ENCODE results near the gene MYEOV. TPM values are rescaled to one million over a fixed set of nuclear protein-coding genes. Genes with fewer than 3 reads are reported as not detected.

MYEOV gene
- total RNA-seq, 1 donor from 2014 or later = not detected

DNA sequence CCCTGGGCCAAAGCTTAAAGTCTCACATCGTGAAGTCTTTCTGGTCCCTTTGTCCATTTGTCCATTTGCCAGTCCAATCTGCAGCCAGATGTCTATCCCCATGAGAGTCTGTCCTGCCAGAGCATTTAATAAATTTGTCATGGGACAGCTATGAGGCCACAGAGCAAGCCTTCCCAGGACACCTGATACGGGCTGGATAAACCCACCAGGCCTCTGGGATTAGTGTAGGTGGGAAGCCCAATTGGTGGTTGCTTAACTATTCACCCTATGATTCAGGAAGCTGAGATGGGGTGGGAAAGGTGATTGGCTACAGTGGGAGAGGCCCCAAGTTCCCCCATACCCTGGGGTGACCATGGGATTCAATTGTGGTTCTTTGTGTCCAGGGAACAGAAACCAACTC, 39.9 kb downstream of the MYEOV start:
- Histone ChIP-seq H3K4me1 (no peaks in the 10 kb centered on the region), H3K36me3 (no peaks in the 10 kb centered on the region), H3K9me3 (replicated peaks) (peaks cover 14% of the 10 kb centered on the region), H3K27me3 (ENCODE audit: low read depth) (no peaks in the 10 kb centered on the region), H3K4me3 (no peak overlapping the region), H3K27ac (replicated peaks) (no peak overlapping the region)
- intact Hi-C loops (cut with micrococcal nuclease) = no loop called here
- TF ChIP-seq, protein P1, sequence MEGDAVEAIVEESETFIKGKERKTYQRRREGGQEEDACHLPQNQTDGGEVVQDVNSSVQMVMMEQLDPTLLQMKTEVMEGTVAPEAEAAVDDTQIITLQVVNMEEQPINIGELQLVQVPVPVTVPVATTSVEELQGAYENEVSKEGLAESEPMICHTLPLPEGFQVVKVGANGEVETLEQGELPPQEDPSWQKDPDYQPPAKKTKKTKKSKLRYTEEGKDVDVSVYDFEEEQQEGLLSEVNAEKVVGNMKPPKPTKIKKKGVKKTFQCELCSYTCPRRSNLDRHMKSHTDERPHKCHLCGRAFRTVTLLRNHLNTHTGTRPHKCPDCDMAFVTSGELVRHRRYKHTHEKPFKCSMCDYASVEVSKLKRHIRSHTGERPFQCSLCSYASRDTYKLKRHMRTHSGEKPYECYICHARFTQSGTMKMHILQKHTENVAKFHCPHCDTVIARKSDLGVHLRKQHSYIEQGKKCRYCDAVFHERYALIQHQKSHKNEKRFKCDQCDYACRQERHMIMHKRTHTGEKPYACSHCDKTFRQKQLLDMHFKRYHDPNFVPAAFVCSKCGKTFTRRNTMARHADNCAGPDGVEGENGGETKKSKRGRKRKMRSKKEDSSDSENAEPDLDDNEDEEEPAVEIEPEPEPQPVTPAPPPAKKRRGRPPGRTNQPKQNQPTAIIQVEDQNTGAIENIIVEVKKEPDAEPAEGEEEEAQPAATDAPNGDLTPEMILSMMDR (IDR thresholded peaks at IDR 0.05; ENCODE audit: borderline replicate concordance) = no peak
- no peak for DNase-seq

DNA sequence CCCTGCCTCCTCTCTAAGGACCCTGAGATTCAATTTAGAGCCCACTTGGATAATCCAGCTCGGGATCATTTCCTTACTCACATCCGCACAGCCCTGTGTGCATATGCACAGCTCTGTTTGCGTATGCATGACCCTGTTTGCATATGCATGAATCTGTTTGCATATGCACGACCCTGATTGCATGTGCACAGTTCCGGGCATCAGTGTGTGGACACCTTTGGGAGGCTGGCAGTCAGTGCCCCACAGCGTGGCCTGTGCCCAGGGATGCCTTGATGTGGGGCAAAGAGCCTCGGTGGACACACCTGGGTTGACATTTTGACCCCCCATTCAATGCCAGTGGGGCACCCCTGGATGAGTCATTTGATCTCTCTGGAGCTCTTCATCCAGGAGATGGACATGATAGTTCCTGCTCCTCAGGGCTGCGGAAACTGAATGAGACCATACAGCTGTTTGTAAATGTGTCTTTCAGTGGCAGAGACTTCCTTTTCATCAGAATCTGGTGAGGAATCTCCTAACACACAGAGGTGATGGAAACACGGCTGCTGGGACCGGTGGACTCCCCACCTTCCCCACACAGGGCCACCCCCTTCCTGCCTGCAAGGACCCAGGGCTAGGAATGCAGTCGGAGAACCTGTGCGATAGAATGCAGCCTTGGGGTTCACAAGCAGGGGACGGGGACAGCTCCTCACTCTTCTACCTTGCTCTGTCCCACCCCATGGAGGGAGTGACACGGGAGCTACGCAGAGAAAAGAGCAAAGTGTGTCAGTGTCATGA, 41.2 kb downstream of the MYEOV start:
- TF ChIP-seq, protein P1 (IDR thresholded peaks at IDR 0.05; ENCODE audit: borderline replicate concordance) = no peak
- intact Hi-C loops (cut with micrococcal nuclease) = no loop called here
- Histone ChIP-seq H3K27ac (replicated peaks) (no peak overlapping the region), H3K9me3 (replicated peaks) (peaks cover 14% of the 10 kb centered on the region), H3K4me1 (no peaks in the 10 kb centered on the region), H3K4me3 (no peak overlapping the region), H3K36me3 (no peaks in the 10 kb centered on the region), H3K27me3 (ENCODE audit: low read depth) (no peaks in the 10 kb centered on the region)
- DNase-seq = no peak

DNA sequence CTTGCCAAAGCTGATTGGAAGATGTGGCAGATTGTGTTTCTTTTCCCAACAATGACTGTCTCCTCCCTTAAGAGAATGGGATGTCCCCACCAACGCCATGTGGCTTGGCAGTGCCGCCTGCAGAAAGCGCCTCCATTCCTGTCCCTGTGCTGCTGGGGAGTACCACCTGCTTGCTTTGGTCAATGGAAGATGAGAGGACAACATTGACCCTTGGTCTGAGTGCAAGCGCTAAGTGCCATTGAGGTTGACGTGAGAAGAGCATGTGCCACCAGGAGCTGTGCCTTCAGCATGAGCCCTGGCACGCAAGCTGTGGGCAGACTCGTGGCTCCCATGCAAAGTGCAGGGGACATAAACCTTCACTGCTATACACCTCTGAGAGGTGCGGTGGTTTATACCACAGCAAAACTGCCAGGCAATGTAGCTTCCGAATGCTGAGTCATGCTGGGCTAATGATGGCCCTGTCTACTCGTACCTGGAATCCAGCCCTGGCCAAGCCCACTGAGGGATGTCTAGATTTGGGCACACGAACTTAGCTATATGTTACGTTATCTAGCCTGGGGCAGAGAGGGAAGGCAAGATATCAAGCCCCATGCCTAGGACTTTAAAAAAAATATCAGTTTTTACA, 41.9 kb downstream of the MYEOV start:
- Histone ChIP-seq H3K4me1 (no peaks in the 10 kb centered on the region), H3K4me3 (no peak overlapping the region), H3K36me3 (no peaks in the 10 kb centered on the region), H3K27ac (replicated peaks) (no peak overlapping the region), H3K27me3 (ENCODE audit: low read depth) (no peaks in the 10 kb centered on the region), H3K9me3 (replicated peaks) (peaks cover 7% of the 10 kb centered on the region)
- intact Hi-C loops (cut with micrococcal nuclease) = no loop called here
- DNase-seq = no peak
- TF ChIP-seq, protein P1 (IDR thresholded peaks at IDR 0.05; ENCODE audit: borderline replicate concordance) = no peak

DNA sequence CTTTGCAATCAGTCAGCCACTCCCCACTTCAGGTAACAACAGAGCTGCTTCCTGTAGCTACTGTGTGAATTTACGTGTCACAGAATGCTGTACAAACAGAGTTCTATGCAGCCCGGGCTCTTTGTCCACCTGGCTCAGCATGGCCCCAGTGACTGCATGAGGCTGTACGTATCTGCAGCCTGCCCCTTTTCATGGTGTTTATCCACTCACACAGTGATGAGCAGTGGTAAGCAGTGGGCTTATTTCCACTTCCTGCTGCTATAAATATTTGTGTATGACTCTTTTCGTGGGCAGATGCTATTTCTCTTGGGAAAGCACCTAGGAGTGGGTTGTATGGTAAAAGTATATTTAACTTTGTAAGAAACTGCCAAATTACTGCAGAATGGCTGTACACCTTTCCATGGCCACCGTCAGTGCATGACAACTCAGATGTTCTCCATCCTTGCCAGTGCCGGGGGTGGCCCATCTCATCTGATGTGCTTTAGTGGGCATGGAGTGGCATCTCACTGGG, 43.3 kb downstream of the MYEOV start:
- no peaks in the 10 kb centered on the region for H3K36me3 ChIP-seq
- H3K27ac ChIP-seq (replicated peaks) = no peak overlapping the region
- TF ChIP-seq, protein P1 (IDR thresholded peaks at IDR 0.05; ENCODE audit: borderline replicate concordance) = no peak
- intact Hi-C loops (cut with micrococcal nuclease) = no loop called here
- no peaks in the 10 kb centered on the region for H3K9me3 ChIP-seq (replicated peaks)
- no peaks in the 10 kb centered on the region for H3K4me1 ChIP-seq
- H3K4me3 ChIP-seq = no peak overlapping the region
- no peak for DNase-seq
- no peaks in the 10 kb centered on the region for H3K27me3 ChIP-seq (ENCODE audit: low read depth)

DNA sequence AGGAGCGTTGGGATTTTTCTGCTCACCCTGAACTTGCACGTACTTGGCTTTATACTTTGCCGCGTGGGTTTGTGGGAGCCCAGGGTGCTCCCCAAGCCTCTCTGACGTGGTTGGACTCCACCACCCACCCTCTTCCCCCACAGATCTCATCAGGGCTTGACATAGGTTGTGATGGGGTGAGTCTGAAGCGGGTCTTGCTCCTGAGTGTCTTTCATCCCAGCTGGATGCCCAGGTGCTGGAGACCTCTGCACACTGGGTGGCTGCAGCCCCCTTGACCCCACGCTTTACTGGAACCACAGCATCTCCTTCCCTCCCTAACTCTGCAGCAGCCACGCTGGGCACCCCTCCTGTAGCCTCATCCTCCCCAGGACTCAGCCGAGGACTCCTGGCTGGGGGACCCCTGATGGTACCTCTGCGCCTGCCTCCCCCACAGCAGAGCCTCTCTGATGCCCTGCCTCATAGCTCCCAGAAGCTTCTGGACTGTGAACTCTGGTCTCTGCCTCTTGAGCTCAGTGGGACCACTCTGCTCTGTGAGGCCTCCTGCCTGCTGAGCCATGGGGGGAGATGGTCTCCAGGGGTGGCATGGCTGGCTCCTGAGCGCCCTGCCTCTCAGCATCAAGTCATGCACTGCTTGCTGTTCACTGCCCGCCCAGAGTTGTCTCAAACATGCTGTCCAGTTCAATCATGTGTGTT, 45.2 kb downstream of the MYEOV start:
- intact Hi-C loops (cut with micrococcal nuclease) = no loop called here
- no peaks in the 10 kb centered on the region for H3K4me1 ChIP-seq
- no peaks in the 10 kb centered on the region for H3K9me3 ChIP-seq (replicated peaks)
- DNase-seq = no peak
- H3K27me3 ChIP-seq (ENCODE audit: low read depth) = no peaks in the 10 kb centered on the region
- H3K4me3 ChIP-seq = no peak overlapping the region
- TF ChIP-seq, protein P1 (IDR thresholded peaks at IDR 0.05; ENCODE audit: borderline replicate concordance) = no peak
- H3K36me3 ChIP-seq = no peaks in the 10 kb centered on the region
- no peak overlapping the region for H3K27ac ChIP-seq (replicated peaks)

Measured in left ventricle myocardium inferior (tissue), 1 donor.